ENCODE results near the gene CFLAR.

Gene CFLAR

DNA sequence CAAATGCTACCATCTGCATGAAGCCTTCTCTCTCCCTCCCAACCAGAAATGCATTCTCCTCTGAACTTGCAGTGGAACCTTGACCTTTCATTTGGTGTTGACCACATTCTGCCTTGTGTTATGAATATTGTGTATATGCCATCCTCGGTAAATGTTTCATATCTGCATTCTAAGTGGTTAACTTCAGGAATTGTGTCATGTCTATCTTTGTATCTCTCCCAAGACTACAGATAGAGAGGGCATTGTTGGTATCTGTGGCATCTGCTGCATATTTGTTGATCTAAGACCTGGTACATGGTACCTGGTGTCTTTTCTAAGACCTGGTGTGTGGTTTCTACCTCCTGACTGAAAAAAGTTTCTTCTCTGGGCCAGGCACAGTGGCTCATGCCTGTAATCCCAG, 101.0 kb downstream of the CFLAR start:
- no peak for DNase-seq (ENCODE audit: low spot score)

DNA sequence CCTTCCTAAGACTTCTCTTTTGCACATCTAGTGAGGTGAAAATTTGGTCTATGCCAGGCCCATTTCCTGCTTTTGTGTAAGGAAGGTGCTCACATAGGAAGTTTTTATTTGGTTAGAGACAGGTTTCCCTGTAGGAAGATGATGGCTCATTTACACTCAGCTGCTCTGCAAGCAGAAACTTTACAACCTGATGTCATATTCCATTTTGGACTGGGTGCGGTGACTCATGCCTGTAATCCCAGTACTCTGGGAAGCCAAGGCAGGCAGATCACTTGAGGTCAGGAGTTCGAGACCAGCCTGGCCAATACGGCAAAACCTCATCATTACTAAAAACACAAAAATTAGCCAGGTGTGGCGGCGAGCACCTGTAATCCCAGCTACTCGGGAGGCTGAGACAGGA, 102.8 kb downstream of the CFLAR start:
- no peak for DNase-seq (ENCODE audit: low spot score)

DNA sequence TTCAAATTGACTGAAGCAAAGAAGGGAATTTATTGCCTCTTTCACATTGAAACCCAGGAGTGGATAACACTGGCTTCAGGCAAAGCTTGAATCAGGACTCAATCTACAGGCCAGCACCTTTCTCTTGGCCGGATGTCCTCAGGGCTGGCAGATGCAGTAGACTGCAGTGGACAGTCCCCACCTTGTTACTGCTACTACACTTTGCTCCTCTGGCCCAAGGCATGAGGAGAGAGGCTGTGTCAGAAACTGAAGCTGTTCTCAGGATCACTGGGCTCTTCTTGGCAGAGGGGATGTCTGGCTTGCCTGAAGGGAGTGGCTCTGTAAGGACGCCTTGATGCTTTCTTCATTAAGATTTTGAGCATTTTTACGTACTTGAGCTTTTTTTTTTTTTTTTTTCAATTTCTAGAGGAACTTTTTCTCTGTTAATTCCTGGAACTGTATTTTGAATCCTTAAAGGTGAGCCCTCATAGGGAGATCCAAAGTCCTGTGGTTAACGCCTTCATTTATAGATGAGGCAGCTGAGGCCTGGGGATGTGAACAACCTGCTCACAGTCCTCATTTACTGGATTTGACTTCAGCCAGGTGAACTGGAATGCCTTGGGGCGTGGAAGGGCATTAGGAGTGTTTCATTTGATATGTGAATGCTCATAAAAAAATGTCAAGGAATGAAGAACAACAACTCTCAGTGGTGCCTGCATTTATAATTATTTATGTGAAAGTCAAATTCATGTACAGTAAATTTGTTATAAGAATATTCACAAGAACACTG, 103.5 kb downstream of the CFLAR start:
- DNase-seq (ENCODE audit: low spot score), result no peak

DNA sequence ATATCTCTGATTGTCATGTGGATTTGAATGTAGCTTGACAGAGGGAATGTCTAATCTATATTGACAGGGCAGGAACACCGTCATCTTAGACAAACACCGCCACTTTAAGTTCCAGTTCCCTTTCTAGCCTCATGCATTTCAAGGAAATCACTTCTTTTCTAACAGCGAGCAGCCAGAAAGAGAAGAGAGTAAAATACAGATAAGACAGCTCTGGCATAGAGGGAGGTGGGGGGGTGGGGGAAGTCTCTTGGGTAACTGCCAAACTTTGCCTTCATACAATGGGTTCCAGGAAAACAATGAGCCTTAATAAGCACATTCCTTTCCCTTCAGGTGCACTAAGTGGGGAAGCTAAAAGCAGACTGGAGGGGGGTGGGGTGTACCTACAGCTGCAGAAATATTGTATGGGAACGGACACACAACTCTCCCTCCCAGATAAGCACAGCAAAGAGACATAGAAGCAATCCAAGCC, 104.2 kb downstream of the CFLAR start:
- no peak for DNase-seq (ENCODE audit: low spot score)

DNA sequence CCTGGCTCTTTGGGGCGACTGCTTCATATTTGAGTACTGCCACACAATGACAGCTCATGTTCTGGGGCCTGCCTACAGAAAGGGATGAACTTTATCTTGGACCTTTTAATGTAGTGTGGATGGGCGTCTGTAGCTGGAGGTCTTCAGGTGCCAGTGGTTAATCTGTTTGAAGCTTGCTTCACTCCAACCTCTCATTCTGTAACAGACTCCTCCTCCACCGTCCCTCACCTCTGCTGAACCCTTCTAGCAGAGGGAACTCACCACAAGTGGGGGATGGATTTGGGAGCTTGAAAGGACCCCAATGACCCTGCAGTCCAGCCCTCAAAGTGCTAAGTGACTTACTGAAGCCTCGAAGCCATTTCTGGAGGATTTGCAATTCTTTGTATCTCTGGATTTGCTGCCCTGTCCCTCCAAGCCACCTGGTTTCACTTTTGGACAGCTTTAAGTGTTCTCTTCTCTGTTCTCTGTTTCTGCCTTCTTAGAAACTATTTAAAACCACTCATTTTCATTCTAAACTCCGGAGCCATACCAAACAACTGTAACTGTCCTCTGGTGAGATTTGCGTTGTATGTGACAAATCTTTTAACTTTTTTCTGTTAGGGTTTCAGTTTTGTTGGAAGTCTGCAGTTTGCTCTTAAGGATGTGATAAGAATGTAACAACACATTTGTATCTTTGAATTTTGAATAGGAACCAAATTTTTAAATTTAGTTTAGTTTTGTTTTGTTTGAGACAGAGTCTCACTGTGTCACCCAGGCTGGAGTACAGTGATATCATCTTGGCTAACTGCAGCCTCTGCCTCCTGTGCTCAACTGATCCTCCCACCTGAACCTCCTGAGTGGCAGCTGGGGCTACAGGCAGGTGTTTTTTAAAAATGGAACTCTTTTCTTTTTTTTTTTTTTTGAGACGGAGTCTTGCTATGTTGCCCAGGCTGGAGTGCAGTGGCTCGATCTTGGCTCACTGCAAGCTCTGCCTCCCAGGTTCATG, 107.4 kb downstream of the CFLAR start:
- no peak for DNase-seq (ENCODE audit: low spot score)
